GM23338 (cell line): ENCODE results near the gene ID4. TPM values are rescaled to one million over a fixed set of nuclear protein-coding genes. Genes with fewer than 3 reads are reported as not detected.

ENCODE experiments used
- ATAC-seq: fragments of 200-7000 bp; cut with Tn5 transposase; 3 replicates; pipeline ENCODE4 v1.9.1; 2020
- DNase-seq: peaks from one replicate; pipeline ENCODE4 v3.0.0-alpha.2; 2015; ENCODE audit warnings: low spot score
- H2AFZ ChIP-seq: fragments of 200-600 bp; sonication (generic); 2 replicates; pipeline ENCODE4 v1.8.0; 2016; ENCODE audit warnings: antibody characterized with exemption, mild to moderate bottlenecking, moderate library complexity
- H3F3A ChIP-seq: fragments of 200-600 bp; sonication (generic); replicated peaks from 2 replicates; pipeline ENCODE4 v1.8.0; 2017; ENCODE audit warnings: antibody characterized with exemption, mixed run types, low read depth
- H3K27ac ChIP-seq: fragments of 200-600 bp; sonication (generic); 2 replicates; pipeline ENCODE4 v1.6.1; 2016; ENCODE audit warnings: low read depth
- H3K27me3 ChIP-seq: fragments of 200-600 bp; sonication (generic); 2 replicates; pipeline ENCODE4 v1.8.0; 2016; ENCODE audit warnings: mild to moderate bottlenecking, mixed run types, moderate library complexity; ENCODE audit not compliant: insufficient read depth
- H3K36me3 ChIP-seq: fragments of 200-600 bp; sonication (generic); 2 replicates; pipeline ENCODE4 v1.8.0; 2016; ENCODE audit warnings: mild to moderate bottlenecking; ENCODE audit not compliant: insufficient read depth
- H3K4me1 ChIP-seq: fragments of 200-600 bp; sonication (generic); 2 replicates; pipeline ENCODE4 v1.8.0; 2016; ENCODE audit warnings: mild to moderate bottlenecking, moderate library complexity; ENCODE audit not compliant: insufficient read depth
- H3K4me2 ChIP-seq: fragments of 200-600 bp; sonication (generic); 2 replicates; pipeline ENCODE4 v1.7.1; 2017; ENCODE audit warnings: mixed run types
- H3K4me3 ChIP-seq: fragments of 200-600 bp; sonication (generic); 2 replicates; pipeline ENCODE4 v1.6.1; 2016; ENCODE audit warnings: mixed run types
- H3K79me2 ChIP-seq: fragments of 200-600 bp; sonication (generic); replicated peaks from 2 replicates; pipeline ENCODE4 v1.8.0; 2017; ENCODE audit warnings: mild to moderate bottlenecking; ENCODE audit not compliant: insufficient read depth
- H3K9me2 ChIP-seq: fragments of 200-600 bp; sonication (generic); 2 replicates; pipeline ENCODE4 v1.8.0; 2017; ENCODE audit not compliant: insufficient read depth
- H4K20me1 ChIP-seq: fragments of 200-600 bp; sonication (generic); replicated peaks from 2 replicates; pipeline ENCODE4 v1.8.0; 2017; ENCODE audit warnings: mild to moderate bottlenecking; ENCODE audit not compliant: insufficient read depth
- H3K27ac Mint-ChIP-seq: 2 replicates; pipeline ENCODE4 v1.8.0; 2020; ENCODE audit warnings: inconsistent platforms, mild to moderate bottlenecking, moderate library complexity, mixed read lengths
- H3K27me3 Mint-ChIP-seq: 3 replicates; pipeline ENCODE4 v1.8.0; 2022; ENCODE audit warnings: low read depth, mild to moderate bottlenecking, moderate library complexity, mixed read lengths, inconsistent platforms; ENCODE audit not compliant: insufficient read depth, poor library complexity
- H3K36me3 Mint-ChIP-seq: 3 replicates; pipeline ENCODE4 v1.8.0; 2021; ENCODE audit warnings: low read depth, mild to moderate bottlenecking, inconsistent platforms, moderate library complexity, mixed read lengths
- H3K4me1 Mint-ChIP-seq: 3 replicates; pipeline ENCODE4 v1.8.0; 2020; ENCODE audit warnings: mild to moderate bottlenecking, inconsistent platforms, mixed read lengths
- H3K4me3 Mint-ChIP-seq: 3 replicates; pipeline ENCODE4 v1.8.0; 2021; ENCODE audit warnings: moderate library complexity, mild to moderate bottlenecking, inconsistent platforms, mixed read lengths
- H3K9me3 Mint-ChIP-seq: 3 replicates; pipeline ENCODE4 v1.8.0; 2020; ENCODE audit warnings: moderate library complexity, mild to moderate bottlenecking, inconsistent platforms, mixed read lengths
- CTCF ChIP-seq, 2 experiments: fragments of 200-600 bp in 1 of 2; sonication (generic) in 1 of 2; conservative IDR thresholded peaks; 2 replicates each; pipeline versions ENCODE4 v1.5.1 to v1.6.1; 2016 to 2017; ENCODE audit warnings: antibody characterized with exemption in 2 of 2, low read depth in 2 of 2, mild to moderate bottlenecking in 2 of 2, moderate library complexity in 1 of 2
- ETS1 ChIP-seq: IDR thresholded peaks from 2 replicates; pipeline ENCODE4 v1.6.1; 2016; ENCODE audit warnings: antibody characterized with exemption
- EZH2 ChIP-seq: fragments of 200-600 bp; sonication (generic); IDR thresholded peaks from one replicate; pipeline ENCODE4 v1.8.0; 2017; ENCODE audit warnings: antibody characterized with exemption, mild to moderate bottlenecking, low read depth; ENCODE audit not compliant: unreplicated experiment
- EZH2phosphoT487 ChIP-seq: fragments of 200-600 bp; sonication (generic); IDR thresholded peaks from one replicate; pipeline ENCODE4 v1.8.1; 2018; ENCODE audit warnings: antibody characterized with exemption; ENCODE audit not compliant: unreplicated experiment
- JUNB ChIP-seq: IDR thresholded peaks from one replicate; pipeline ENCODE4 v1.6.1; 2016; ENCODE audit warnings: antibody characterized with exemption; ENCODE audit not compliant: unreplicated experiment
- POLR2AphosphoS5 ChIP-seq: IDR thresholded peaks from 2 replicates; pipeline ENCODE4 v1.6.1; 2016; ENCODE audit warnings: antibody characterized with exemption, low read depth
- STAT1 ChIP-seq: IDR thresholded peaks from one replicate; pipeline ENCODE4 v1.6.1; 2016; ENCODE audit warnings: antibody characterized with exemption; ENCODE audit not compliant: unreplicated experiment
- ZNF114 ChIP-seq: fragments of 250-450 bp; sonication (Bioruptor Pico); IDR thresholded peaks from 2 replicates; pipeline ENCODE4 v1.5.0; 2020; ENCODE audit warnings: mild to moderate bottlenecking, moderate library complexity
- ZNF462 ChIP-seq: fragments of 250-450 bp; sonication (Bioruptor Pico); IDR thresholded peaks from 2 replicates; pipeline ENCODE4 v1.5.0; 2020; ENCODE audit warnings: mild to moderate bottlenecking, moderate library complexity
- polyA plus RNA-seq: library from polyadenylated mRNA; unstranded; fragments of >200 nt; fragmentation: Nextera tagmentation; extraction: Ambion mirVana; gene quantifications from 2 replicates; pipeline ENCODE4 v1.2.1, GENCODE V29; 2016
- total RNA-seq: library from RNA; depleted of rRNA; stranded (reverse); fragments of >200 nt; shearing (Covaris generic); gene quantifications from 2 replicates; pipeline ENCODE4 v1.2.3, GENCODE V29; 2014

The ID4 gene
- total and polyA plus RNA-seq, 2 experiments from 2014 or later, result 3.7 to 7.0 TPM

GRCh38 chr6:19827247-19827646 lies 9.9 kb upstream of the ID4 start:
- peaks cover 5% of the 10 kb centered on the region; the same call in 1 of the 3 replicates for H3K9me3 Mint-ChIP-seq
- H3K27ac ChIP-seq, result no peak overlapping the region
- H2AFZ ChIP-seq, result no peak overlapping the region
- H3K27ac Mint-ChIP-seq, result no peak overlapping the region
- DNase-seq (no peak), ATAC-seq (no peak)
- H3K4me3 ChIP-seq, result no peak overlapping the region
- no peaks in the 10 kb centered on the region for H3K79me2 ChIP-seq
- H3K36me3 Mint-ChIP-seq, result no peaks in the 10 kb centered on the region
- H3F3A ChIP-seq, result no peaks in the 10 kb centered on the region
- no peaks in the 10 kb centered on the region for H3K4me1 ChIP-seq
- H3K36me3 ChIP-seq, result no peaks in the 10 kb centered on the region
- H3K4me3 Mint-ChIP-seq, result no peak overlapping the region
- H3K4me1 Mint-ChIP-seq, result no peaks in the 10 kb centered on the region
- no peaks in the 10 kb centered on the region for H4K20me1 ChIP-seq
- H3K27me3 ChIP-seq, result no peaks in the 10 kb centered on the region
- no peak for TF ChIP-seq POLR2AphosphoS5
- TF ChIP-seq EZH2, result no peak
- peak in 1 of 2 experiments; percentile 18; a peak in 1 of 4 replicates for TF ChIP-seq CTCF (conservative IDR thresholded peaks at IDR 0.05; ENCODE audit: low read depth in 2 of 2)
- peaks cover 2% of the 10 kb centered on the region for H3K27me3 Mint-ChIP-seq
- no peak overlapping the region for H3K4me2 ChIP-seq
- H3K9me2 ChIP-seq, result no peaks in the 10 kb centered on the region

- H3K4me3 Mint-ChIP-seq, result no peak overlapping the region
- H3K27ac Mint-ChIP-seq, result no peak overlapping the region
- no peaks in the 10 kb centered on the region for H3K4me1 Mint-ChIP-seq
- H3K36me3 ChIP-seq, result no peaks in the 10 kb centered on the region
- H4K20me1 ChIP-seq, result no peaks in the 10 kb centered on the region
- no peak overlapping the region for H2AFZ ChIP-seq
- peaks cover 2% of the 10 kb centered on the region for H3K27me3 Mint-ChIP-seq
- H3K9me3 Mint-ChIP-seq, result peaks cover 5% of the 10 kb centered on the region; the same call in 1 of the 3 replicates
- no peaks in the 10 kb centered on the region for H3K36me3 Mint-ChIP-seq
- no peak overlapping the region for H3K4me2 ChIP-seq
- ATAC-seq (no peak), DNase-seq (no peak)
- no peaks in the 10 kb centered on the region for H3K79me2 ChIP-seq
- no peaks in the 10 kb centered on the region for H3F3A ChIP-seq
- H3K4me3 ChIP-seq, result no peak overlapping the region
- no peaks in the 10 kb centered on the region for H3K27me3 ChIP-seq
- H3K9me2 ChIP-seq, result no peaks in the 10 kb centered on the region
- H3K4me1 ChIP-seq, result no peaks in the 10 kb centered on the region
- no peak overlapping the region for H3K27ac ChIP-seq
- TF ChIP-seq ZNF462 (no peak), CTCF (conservative IDR thresholded peaks at IDR 0.05; ENCODE audit: low read depth in 2 of 2) (no peak), EZH2phosphoT487 (no peak), STAT1 (no peak), ZNF114 (CRISPR knock-in tag) (no peak), JUNB (no peak), POLR2AphosphoS5 (no peak), ETS1 (no peak)
These were observed 9.3 kb upstream of the ID4 start for GRCh38 chr6:19827903-19828302.
